T47D (cell line): ENCODE results near the gene MMP24.
"Not testable (repeated sequence)": the region's sequence is repeated elsewhere in the genome, so short reads cannot be mapped to it uniquely, and the experiment has no call there.

Source experiments
- DNase-seq, 2 experiments: peaks; one replicate each; pipeline versions ENCODE4 v3.0.0 to v3.0.0-alpha.2; 2011 to 2012; ENCODE audit warnings: low read depth in 1 of 2, low spot score in 1 of 2
- JUND ChIP-seq: IDR thresholded peaks from 2 replicates; pipeline ENCODE4 v1.6.1; 2012; ENCODE audit warnings: low read depth
- in situ Hi-C: cut with HindIII; loops from 2 replicates; pipeline ENCODE4 v1.10.0; 2016; ENCODE audit warnings: low sequenced_read_pairs, low pct_unique_long_range_greater_than_20kb

The MMP24 gene

GRCh38 chr20:35253010-35253409 lies 26.5 kb downstream of the MMP24 start:
- in situ Hi-C loops, result no loop called here
- TF ChIP-seq JUND, result no peak

GRCh38 chr20:35254448-35254999 lies 28.0 kb downstream of the MMP24 start:
- DNase-seq, result no peak
- in situ Hi-C loops, result no loop called here
- TF ChIP-seq JUND, result no peak

More at GRCh38 chr20:35253010-35253409, 26.5 kb downstream of the MMP24 start:
- no peak for DNase-seq

GRCh38 chr20:35257175-35257909 lies 30.9 kb downstream of the MMP24 start:
- no peak for TF ChIP-seq JUND
- in situ Hi-C loops, result no loop called here
- no peak for DNase-seq

DNA sequence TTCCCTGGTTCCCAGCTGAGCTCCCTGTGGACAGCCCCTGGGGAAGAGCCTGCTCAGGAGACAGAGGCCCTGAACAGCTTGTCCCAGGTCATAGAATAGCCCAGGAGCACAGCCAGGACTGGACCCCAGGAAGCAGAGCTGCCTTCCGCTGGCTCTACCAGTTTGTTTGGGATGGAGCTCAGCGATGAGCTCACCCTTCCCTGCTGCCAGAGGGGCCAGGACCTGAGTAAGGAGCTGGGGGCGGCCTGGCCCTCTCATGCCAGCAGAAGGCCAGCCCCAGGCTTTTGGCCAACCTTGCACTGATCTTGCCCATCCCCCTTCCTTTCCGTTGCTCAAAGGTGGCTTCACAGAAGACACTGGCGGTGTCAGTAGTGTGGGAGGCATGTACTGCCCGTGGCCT lies 33.9 kb downstream of the MMP24 start:
- no peak for TF ChIP-seq JUND
- in situ Hi-C loops, result no loop called here
- DNase-seq, result no peak

DNA sequence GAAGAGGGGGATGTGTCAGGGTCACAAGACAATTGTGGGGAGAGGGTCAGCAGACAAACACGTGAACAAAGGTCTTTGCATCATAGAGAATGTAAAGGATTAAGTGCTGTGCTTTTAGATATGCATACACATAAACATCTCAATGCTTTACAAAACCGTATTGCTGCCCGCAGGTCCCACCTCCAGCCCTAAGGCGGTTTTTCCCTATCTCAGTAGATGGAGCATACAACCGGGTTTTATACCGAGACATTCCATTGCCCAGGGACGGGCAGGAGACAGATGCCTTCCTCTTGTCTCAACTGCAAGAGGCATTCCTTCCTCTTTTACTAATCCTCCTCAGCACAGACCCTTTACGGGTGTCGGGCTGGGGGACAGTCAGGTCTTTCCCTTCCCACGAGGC lies 35.8 kb downstream of the MMP24 start:
- DNase-seq, in situ Hi-C loops: not testable (repeated sequence)

DNA sequence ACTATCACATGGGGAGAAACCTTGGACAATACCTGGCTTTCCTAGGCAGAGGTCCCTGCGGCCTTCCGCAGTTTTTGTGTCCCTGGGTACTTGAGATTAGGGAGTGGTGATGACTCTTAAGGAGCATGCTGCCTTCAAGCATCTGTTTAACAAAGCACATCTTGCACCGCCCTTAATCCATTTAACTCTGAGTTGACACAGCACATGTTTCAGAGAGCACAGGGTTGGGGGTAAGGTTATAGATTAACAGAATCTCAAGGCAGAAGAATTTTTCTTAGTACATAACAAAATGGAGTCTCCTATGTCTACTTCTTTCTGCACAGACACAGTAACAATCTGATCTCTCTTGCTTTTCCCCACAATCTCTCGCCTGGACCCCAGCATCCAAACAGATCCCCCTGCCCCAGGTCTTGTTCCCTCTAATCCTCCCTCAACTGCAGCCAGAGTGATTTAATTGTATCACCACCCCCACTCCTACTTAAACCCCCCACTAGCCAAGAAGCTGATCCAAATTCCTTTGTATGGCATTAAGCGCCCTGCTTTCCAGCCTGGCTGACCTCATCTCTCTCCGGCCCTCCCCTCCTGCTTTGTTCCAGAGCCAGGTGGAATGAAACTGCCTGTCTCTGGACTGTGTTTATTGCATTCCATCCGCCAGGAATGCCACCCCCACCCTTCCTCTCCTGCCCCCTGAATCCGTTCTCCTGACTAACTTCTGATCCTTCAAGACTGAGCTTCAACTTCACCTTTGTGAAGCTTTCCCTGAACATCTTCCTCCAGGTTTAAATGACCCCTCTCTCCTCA lies 36.4 kb downstream of the MMP24 start:
- DNase-seq, in situ Hi-C loops: not testable (repeated sequence)

GRCh38 chr20:35263532-35264341 lies 37.2 kb downstream of the MMP24 start:
- DNase-seq, result no peak
- TF ChIP-seq JUND, result no peak
- in situ Hi-C loops, result no loop called here

DNA sequence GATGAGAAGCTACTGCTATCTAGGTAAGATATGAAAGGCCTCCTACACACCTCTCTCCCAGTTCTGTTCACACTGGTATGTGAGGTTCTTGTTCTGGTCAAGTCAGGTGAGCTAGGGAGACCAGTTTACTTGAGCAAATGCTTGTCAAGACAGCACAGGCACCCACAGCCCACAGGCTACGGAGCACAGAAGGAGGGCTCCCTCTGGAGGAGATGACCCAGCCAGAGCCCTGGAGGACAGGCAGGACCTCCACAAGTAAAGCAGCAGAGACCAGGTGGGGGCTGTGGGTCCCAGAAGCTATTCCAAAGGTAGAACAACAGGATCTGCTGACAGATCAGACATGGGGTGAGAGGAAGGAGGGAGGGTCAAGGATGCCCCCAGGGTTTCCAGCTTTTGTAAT lies 38.3 kb downstream of the MMP24 start:
- TF ChIP-seq JUND, result no peak
- in situ Hi-C loops, result no loop called here
- DNase-seq, result peak in 1 of 2 experiments; percentile 48

DNA sequence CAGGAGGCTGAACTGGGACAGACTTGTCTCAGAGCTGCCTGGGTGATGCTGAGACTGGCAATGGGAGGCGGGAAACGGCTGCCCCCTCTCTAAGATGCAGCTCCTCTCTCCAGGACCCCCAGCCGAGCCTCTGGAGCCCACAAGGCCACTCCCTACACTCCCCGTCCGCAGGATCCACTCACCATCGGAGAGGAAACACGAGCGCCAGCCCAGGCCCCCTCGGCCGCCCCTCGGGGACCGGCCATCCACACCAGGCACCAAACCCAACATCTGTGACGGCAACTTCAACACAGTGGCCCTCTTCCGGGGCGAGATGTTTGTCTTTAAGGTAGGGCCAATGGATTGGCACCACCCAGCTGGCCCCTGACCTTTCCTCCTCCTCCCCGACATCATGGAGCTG lies 40.6 kb downstream of the MMP24 start:
- DNase-seq, result no peak
- TF ChIP-seq JUND, result no peak

GRCh38 chr20:35269055-35269781 lies 42.7 kb downstream of the MMP24 start:
- in situ Hi-C loops, result no loop called here
- TF ChIP-seq JUND, result no peak
- peak; percentile 67 to 78 for DNase-seq

More for the DNA sequence above, 40.6 kb downstream of the MMP24 start:
- in situ Hi-C loops, result no loop called here

DNA sequence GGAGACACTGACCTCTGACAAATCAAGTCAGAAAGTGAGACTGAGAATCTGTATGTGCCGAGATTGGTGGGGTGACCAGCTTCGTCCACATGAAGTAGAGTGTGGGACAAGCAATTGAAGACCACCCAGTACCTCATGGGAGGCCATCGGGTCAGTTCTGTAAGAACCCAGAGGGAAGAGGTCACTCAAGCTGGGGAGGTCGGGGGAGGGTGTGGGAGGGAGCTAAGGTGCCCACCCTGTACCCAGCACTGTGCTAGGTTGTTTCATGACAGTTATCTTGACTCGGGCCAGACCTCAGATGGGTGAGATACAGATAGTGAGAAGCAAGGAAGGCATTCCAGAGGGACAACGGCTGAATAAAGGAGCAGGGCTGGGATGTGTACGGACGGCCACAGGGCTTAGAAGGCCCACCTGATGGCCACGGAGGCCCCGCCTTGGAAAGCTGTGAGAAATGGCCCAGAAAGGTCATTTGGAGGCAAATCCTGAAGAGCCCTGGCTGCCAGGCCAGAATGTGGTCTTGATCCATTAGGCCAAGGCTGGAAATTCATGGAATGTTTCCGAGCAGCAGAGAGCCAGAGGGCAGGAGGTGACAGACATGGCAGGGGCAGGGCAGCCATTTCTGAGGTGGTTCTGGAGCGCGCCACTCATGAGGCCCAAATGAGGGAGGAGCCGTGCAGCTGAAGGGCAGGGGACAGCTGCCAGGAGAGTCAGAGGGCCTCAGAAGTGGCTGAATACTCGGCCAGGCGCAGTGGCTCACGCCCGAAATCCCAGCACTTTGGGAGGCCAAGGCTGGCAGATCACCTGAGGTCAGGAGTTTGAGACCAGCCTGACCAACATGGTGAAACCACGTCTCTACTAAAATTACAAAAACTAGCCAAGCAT lies 43.8 kb downstream of the MMP24 start:
- no peak for TF ChIP-seq JUND
- in situ Hi-C loops, result no loop called here

More for the DNA sequence above, 43.8 kb downstream of the MMP24 start:
- DNase-seq, result no peak
